IMR-90 (cell line): ENCODE data around the gene TMOD4.

Source experiments
- BHLHE40 ChIP-seq: fragments of 150-350 bp; IDR thresholded peaks from 2 replicates; pipeline ENCODE4 v1.6.1; 2016; ENCODE audit warnings: mild to moderate bottlenecking, low read depth, low read length
- CEBPB ChIP-seq: IDR thresholded peaks from 2 replicates; pipeline ENCODE4 v1.6.1; 2012; ENCODE audit warnings: low read depth, low read length, improper control_type of control experiment
- CTCF ChIP-seq: conservative IDR thresholded peaks from 2 replicates; pipeline ENCODE4 v1.5.1; 2012; ENCODE audit warnings: mild to moderate bottlenecking, low read depth, low read length, improper control_type of control experiment
- MAZ ChIP-seq: IDR thresholded peaks from 2 replicates; pipeline ENCODE4 v1.6.1; 2012; ENCODE audit warnings: low read depth, mild to moderate bottlenecking, low read length, improper control_type of control experiment, moderate library complexity, borderline replicate concordance
- NFE2L2 ChIP-seq: fragments of 150-350 bp; IDR thresholded peaks from 2 replicates; pipeline ENCODE4 v1.6.1; 2016; ENCODE audit warnings: low read depth, mild to moderate bottlenecking, low read length
- POLR2A ChIP-seq: IDR thresholded peaks from 2 replicates; pipeline ENCODE4 v1.6.1; 2012; ENCODE audit warnings: mild to moderate bottlenecking, low read depth, low read length
- RAD21 ChIP-seq: IDR thresholded peaks from 2 replicates; pipeline ENCODE4 v1.6.1; 2012; ENCODE audit warnings: low read length, improper control_type of control experiment
- RCOR1 ChIP-seq: IDR thresholded peaks from 2 replicates; pipeline ENCODE4 v1.6.1; 2012; ENCODE audit warnings: mild to moderate bottlenecking, low read length, improper control_type of control experiment; ENCODE audit not compliant: insufficient replicate concordance
- RFX5 ChIP-seq: IDR thresholded peaks from 2 replicates; pipeline ENCODE4 v1.8.0; 2012; ENCODE audit warnings: low read depth, mild to moderate bottlenecking, low read length, moderate library complexity
- SMC3 ChIP-seq: fragments of 150-350 bp; IDR thresholded peaks from 2 replicates; pipeline ENCODE4 v1.6.1; 2016; ENCODE audit warnings: low read depth, mild to moderate bottlenecking, antibody characterized with exemption, low read length, moderate library complexity
- USF2 ChIP-seq: fragments of 150-350 bp; IDR thresholded peaks from 2 replicates; pipeline ENCODE4 v1.6.1; 2017; ENCODE audit warnings: mild to moderate bottlenecking, antibody characterized with exemption, low read length, low read depth

DNA sequence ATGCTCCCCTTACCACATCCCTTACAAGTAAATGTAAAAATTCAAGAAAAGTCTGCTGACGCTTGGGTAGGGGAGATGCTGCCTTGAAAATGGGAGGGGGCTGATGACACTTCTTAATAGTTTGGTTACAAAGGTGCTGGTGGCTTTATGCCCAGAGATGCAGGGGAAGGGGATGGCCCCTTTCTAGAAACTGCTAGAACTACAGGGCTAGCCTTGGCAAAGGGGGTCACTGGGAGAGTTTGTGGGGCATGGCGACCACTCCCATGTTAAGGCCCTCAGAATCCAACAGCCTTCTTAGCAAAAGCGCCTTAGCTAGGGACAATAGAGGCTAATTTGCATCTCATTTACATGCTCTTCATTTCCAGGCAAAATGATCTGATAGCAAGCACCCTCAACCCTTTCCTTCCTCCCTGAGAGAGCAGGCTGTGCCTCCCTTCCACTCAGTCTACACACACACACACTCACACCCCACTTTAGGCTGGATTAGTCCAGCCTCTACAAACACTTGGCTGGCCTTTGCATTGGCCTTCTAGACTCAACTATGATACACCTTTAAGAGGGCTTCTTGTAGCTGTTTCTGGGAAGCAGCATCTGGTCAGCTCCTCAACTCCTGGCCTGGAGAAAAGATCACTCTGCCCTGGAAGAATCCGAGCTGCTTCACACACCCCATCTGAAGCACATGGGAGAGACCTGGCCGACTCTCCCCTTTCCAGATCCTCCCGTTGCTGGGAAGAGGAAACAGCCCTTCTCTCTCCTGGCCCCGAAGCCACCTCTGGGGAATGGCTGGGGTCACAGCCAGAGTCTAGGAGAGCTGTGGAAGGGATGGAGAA lies 31.1 kb downstream of the TMOD4 start:
- TF ChIP-seq CTCF (no peak), BHLHE40 (no peak), MAZ (no peak), USF2 (no peak), RCOR1 (no peak), NFE2L2 (no peak), SMC3 (no peak), POLR2A (no peak), RFX5 (no peak), RAD21 (no peak), CEBPB (no peak)
